MM.1S (cell line): ENCODE measurements around the gene TIMMDC1.

Experiments
- DNase-seq: peaks from one replicate; pipeline ENCODE4 v3.0.0-alpha.2; 2015
- H2AFZ ChIP-seq: fragments of 300-600 bp; sonication (generic); 2 replicates; pipeline ENCODE4 v1.6.0; 2016; ENCODE audit warnings: antibody characterized with exemption, low read length
- H3F3A ChIP-seq: fragments of 300-600 bp; sonication (generic); 2 replicates; pipeline ENCODE4 v1.6.1; 2016; ENCODE audit warnings: mild to moderate bottlenecking, antibody characterized with exemption, low read length, moderate library complexity, mixed read lengths; ENCODE audit not compliant: insufficient read depth
- H3K27ac ChIP-seq: fragments of 300-600 bp; sonication (generic); 2 replicates; pipeline ENCODE4 v1.5.1; 2016; ENCODE audit warnings: mild to moderate bottlenecking, low read length
- H3K27me3 ChIP-seq: fragments of 300-600 bp; sonication (generic); replicated peaks from 2 replicates; pipeline ENCODE4 v1.6.0; 2016; ENCODE audit warnings: low read length; ENCODE audit not compliant: insufficient read depth
- H3K36me3 ChIP-seq: fragments of 300-600 bp; sonication (generic); replicated peaks from 2 replicates; pipeline ENCODE4 v1.6.1; 2016; ENCODE audit warnings: mild to moderate bottlenecking, low read length, mixed read lengths; ENCODE audit not compliant: insufficient read depth
- H3K4me1 ChIP-seq: fragments of 300-600 bp; sonication (generic); 2 replicates; pipeline ENCODE4 v1.6.1; 2016; ENCODE audit warnings: low read length, mixed read lengths
- H3K4me2 ChIP-seq: fragments of 300-600 bp; sonication (generic); 2 replicates; pipeline ENCODE4 v1.6.0; 2016; ENCODE audit warnings: low read depth, low read length
- H3K4me3 ChIP-seq: fragments of 300-600 bp; sonication (generic); 2 replicates; pipeline ENCODE4 v1.5.1; 2016; ENCODE audit warnings: low read length, mixed read lengths
- H3K79me2 ChIP-seq: fragments of 300-600 bp; sonication (generic); 2 replicates; pipeline ENCODE4 v1.6.1; 2016; ENCODE audit warnings: mixed run types, low read length, mixed read lengths
- H3K9ac ChIP-seq: fragments of 300-600 bp; sonication (generic); 2 replicates; pipeline ENCODE4 v1.6.1; 2016; ENCODE audit warnings: low read length, mixed read lengths
- H3K9me2 ChIP-seq: fragments of 300-600 bp; sonication (generic); replicated peaks from 2 replicates; pipeline ENCODE4 v1.6.1; 2016; ENCODE audit warnings: mild to moderate bottlenecking, low read length, mixed read lengths; ENCODE audit not compliant: insufficient read depth
- H3K9me3 ChIP-seq: fragments of 300-600 bp; sonication (generic); replicated peaks from 2 replicates; pipeline ENCODE4 v1.6.1; 2016; ENCODE audit warnings: mild to moderate bottlenecking, low read length, mixed read lengths; ENCODE audit not compliant: insufficient read depth
- H4K20me1 ChIP-seq: fragments of 300-600 bp; sonication (generic); 2 replicates; pipeline ENCODE4 v1.6.1; 2016; ENCODE audit warnings: mild to moderate bottlenecking, low read length, moderate library complexity, mixed read lengths; ENCODE audit not compliant: insufficient read depth
- CTCF ChIP-seq: fragments of 300-600 bp; sonication (generic); IDR thresholded peaks from 2 replicates; pipeline ENCODE4 v1.5.1; 2016; ENCODE audit warnings: antibody characterized with exemption, low read length, mixed read lengths
- EZH2 ChIP-seq: fragments of 300-600 bp; sonication (generic); optimal IDR thresholded peaks from 2 replicates; pipeline ENCODE3; 2017; ENCODE audit warnings: low read depth, mild to moderate bottlenecking, antibody characterized with exemption, low read length, mixed read lengths
- EZH2phosphoT487 ChIP-seq: fragments of 300-600 bp; sonication (generic); IDR thresholded peaks from 2 replicates; pipeline ENCODE4 v1.6.1; 2018; ENCODE audit warnings: antibody characterized with exemption, low read length

Gene TIMMDC1

GRCh38 chr3:119538772-119539171, 40.4 kb downstream of the TIMMDC1 start:
- H3F3A ChIP-seq, result no peaks in the 10 kb centered on the region
- H3K79me2 ChIP-seq, result no peaks in the 10 kb centered on the region
- H3K36me3 ChIP-seq, result no peaks in the 10 kb centered on the region
- no peaks in the 10 kb centered on the region for H3K27me3 ChIP-seq
- H3K9ac ChIP-seq, result no peak overlapping the region
- H3K27ac ChIP-seq, result peak overlapping the region; percentile 27; the same call in 1 of the 2 replicates
- H2AFZ ChIP-seq, result peak overlapping the region; percentile 45
- H3K4me3 ChIP-seq, result no peak overlapping the region
- H3K9me3 ChIP-seq, result no peaks in the 10 kb centered on the region
- no peak for TF ChIP-seq EZH2
- peaks cover 16% of the 10 kb centered on the region for H3K4me1 ChIP-seq
- H3K4me2 ChIP-seq, result peak overlapping the region; percentile 22; the same call in 1 of the 2 replicates
- H4K20me1 ChIP-seq, result no peaks in the 10 kb centered on the region
- H3K9me2 ChIP-seq, result no peaks in the 10 kb centered on the region
- peak; percentile 35 for DNase-seq

DNA sequence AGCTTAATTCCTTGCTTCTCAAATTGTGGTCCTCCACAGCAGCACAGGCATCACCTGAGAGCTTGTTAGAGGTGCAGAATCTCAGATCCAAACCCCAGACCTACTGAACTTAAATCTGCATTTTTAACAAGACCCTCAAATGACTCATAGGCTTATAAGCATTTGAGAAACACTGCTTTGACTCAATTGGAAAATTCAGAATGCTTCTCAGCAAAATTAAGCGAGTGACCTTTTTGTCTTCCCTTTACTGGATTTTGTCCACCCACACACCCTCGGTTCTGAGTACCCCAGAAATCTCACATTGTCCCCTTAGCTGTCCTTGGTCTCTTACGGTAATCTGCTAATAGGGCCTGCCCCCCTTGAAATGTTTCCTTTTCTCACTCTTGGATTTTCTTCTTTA, 43.2 kb downstream of the TIMMDC1 start:
- no peaks in the 10 kb centered on the region for H3K9me2 ChIP-seq
- no peaks in the 10 kb centered on the region for H3K27me3 ChIP-seq
- H3F3A ChIP-seq, result no peaks in the 10 kb centered on the region
- H3K4me2 ChIP-seq, result no peak overlapping the region
- H3K9me3 ChIP-seq, result no peaks in the 10 kb centered on the region
- no peak for DNase-seq
- H3K4me3 ChIP-seq, result no peak overlapping the region
- H3K27ac ChIP-seq, result no peak overlapping the region
- H3K9ac ChIP-seq, result no peak overlapping the region
- no peaks in the 10 kb centered on the region for H3K79me2 ChIP-seq
- no peak for TF ChIP-seq EZH2
- TF ChIP-seq EZH2phosphoT487, result no peak
- no peak for TF ChIP-seq CTCF
- H4K20me1 ChIP-seq, result no peaks in the 10 kb centered on the region
- H3K36me3 ChIP-seq, result no peaks in the 10 kb centered on the region
- H3K4me1 ChIP-seq, result peaks cover 16% of the 10 kb centered on the region
- H2AFZ ChIP-seq, result no peak overlapping the region

GRCh38 chr3:119542168-119542767, 43.9 kb downstream of the TIMMDC1 start:
- peaks cover 16% of the 10 kb centered on the region for H3K4me1 ChIP-seq
- H3K9me3 ChIP-seq, result no peaks in the 10 kb centered on the region
- H4K20me1 ChIP-seq, result no peaks in the 10 kb centered on the region
- H3K36me3 ChIP-seq, result no peaks in the 10 kb centered on the region
- H3K27ac ChIP-seq, result no peak overlapping the region
- no peak overlapping the region for H2AFZ ChIP-seq
- H3K9ac ChIP-seq, result no peak overlapping the region
- H3K9me2 ChIP-seq, result no peaks in the 10 kb centered on the region
- no peak for DNase-seq
- H3K79me2 ChIP-seq, result no peaks in the 10 kb centered on the region
- no peak overlapping the region for H3K4me2 ChIP-seq
- no peaks in the 10 kb centered on the region for H3F3A ChIP-seq
- TF ChIP-seq CTCF, result no peak
- no peak for TF ChIP-seq EZH2
- TF ChIP-seq EZH2phosphoT487, result no peak
- H3K27me3 ChIP-seq, result no peaks in the 10 kb centered on the region
- no peak overlapping the region for H3K4me3 ChIP-seq

DNA sequence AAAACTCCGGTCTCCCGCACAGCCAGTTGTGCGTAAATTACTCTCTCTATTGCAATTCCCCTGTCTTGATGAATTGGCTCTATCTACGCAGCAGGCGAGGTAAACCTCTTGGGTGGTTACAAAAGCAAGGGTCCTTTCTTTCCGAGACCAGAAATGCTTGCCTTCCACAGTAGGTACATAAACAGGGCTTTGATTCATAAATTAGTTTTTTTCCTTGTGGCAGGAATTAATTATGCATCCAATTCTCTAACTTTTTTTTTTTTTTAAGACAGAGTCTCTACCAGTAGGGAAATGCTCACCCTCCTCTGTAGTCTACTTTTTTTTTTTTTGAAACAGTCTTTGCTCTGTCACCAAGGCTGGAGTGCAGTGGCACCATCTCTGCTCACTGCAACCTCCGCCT, 44.8 kb downstream of the TIMMDC1 start:
- Histone ChIP-seq H3K27me3 (no peaks in the 10 kb centered on the region), H3K9me2 (no peaks in the 10 kb centered on the region), H3K79me2 (no peaks in the 10 kb centered on the region), H3K9ac (no peak overlapping the region), H3K4me2 (no peak overlapping the region), H3K4me3 (no peak overlapping the region), H3K4me1 (peaks cover 15% of the 10 kb centered on the region), H3K27ac (no peak overlapping the region), H3F3A (no peaks in the 10 kb centered on the region), H3K9me3 (no peaks in the 10 kb centered on the region), H2AFZ (no peak overlapping the region), H3K36me3 (no peaks in the 10 kb centered on the region), H4K20me1 (no peaks in the 10 kb centered on the region)
- no peak for TF ChIP-seq EZH2phosphoT487
- TF ChIP-seq CTCF, result no peak
- no peak for TF ChIP-seq EZH2
- DNase-seq, result no peak
